IMR-90 (cell line): ENCODE data around the gene TSC1. TPM values are rescaled to one million over a fixed set of nuclear protein-coding genes. Genes with fewer than 3 reads are reported as not detected.

ENCODE experiments used
- ATAC-seq: fragments of 200-7000 bp; cut with Tn5 transposase; 2 replicates; pipeline ENCODE4 v1.9.1; 2020; ENCODE audit warnings: low read depth, mild to moderate bottlenecking, moderate library complexity
- BruUV-seq: library from RNA; stranded (reverse); fragments of 400-500 nt; replicated peaks from 2 replicates; lab custom pipeline; 2021; lab: Mats Ljungman, UMichigan
- CTCF ChIA-PET: fragments of 300-600 bp; formaldehyde crosslinking; extraction: SDS; loops from one replicate; lab custom pipeline; 2021; ENCODE audit warnings: antibody characterized with exemption; lab: Yijun Ruan, JAX
- POLR2A ChIA-PET: fragments of 300-600 bp; sonication (Branson Sonifier 250); formaldehyde crosslinking; loops from one replicate; lab custom pipeline; 2022; ENCODE audit warnings: antibody characterized with exemption; ENCODE audit not compliant: unreplicated experiment; lab: Charles Lee
- DNase-seq: peaks from one replicate; pipeline ENCODE4 v3.0.0; 2013
- H2AFZ ChIP-seq: replicated peaks from 2 replicates; pipeline ENCODE3; 2013; ENCODE audit warnings: low read length, mild to moderate bottlenecking; ENCODE audit not compliant: poor library complexity
- H2AK5ac ChIP-seq: 2 replicates; pipeline ENCODE4 v1.6.1; 2013; ENCODE audit warnings: low read depth, low read length, inconsistent platforms
- H2AK9ac ChIP-seq: replicated peaks from 2 replicates; pipeline ENCODE3; 2013; ENCODE audit warnings: mild to moderate bottlenecking, low read depth, low read length, moderate library complexity; ENCODE audit not compliant: poor library complexity
- H2BK120ac ChIP-seq: 2 replicates; pipeline ENCODE4 v1.6.1; 2013; ENCODE audit warnings: low read depth, low read length, inconsistent platforms
- H2BK15ac ChIP-seq: 3 replicates; pipeline ENCODE4 v1.6.1; 2013; ENCODE audit warnings: low read depth, low read length, inconsistent platforms
- H2BK20ac ChIP-seq: 2 replicates; pipeline ENCODE4 v1.6.1; 2013; ENCODE audit warnings: low read depth, mild to moderate bottlenecking, inconsistent platforms, low read length, moderate library complexity
- H2BK5ac ChIP-seq: 2 replicates; pipeline ENCODE4 v1.6.1; 2013; ENCODE audit warnings: mild to moderate bottlenecking, low read depth, low read length, inconsistent platforms; ENCODE audit not compliant: poor library complexity, severe bottlenecking
- H3K14ac ChIP-seq: replicated peaks from 2 replicates; pipeline ENCODE4 v1.6.1; 2013; ENCODE audit warnings: low read depth, low read length, inconsistent platforms
- H3K18ac ChIP-seq: 2 replicates; pipeline ENCODE4 v1.6.1; 2013; ENCODE audit warnings: low read depth, low read length, control low read depth
- H3K23ac ChIP-seq: 2 replicates; pipeline ENCODE4 v1.6.1; 2013; ENCODE audit warnings: low read depth, low read length, inconsistent platforms
- H3K27ac ChIP-seq: 2 replicates; pipeline ENCODE4 v1.5.1; 2013; ENCODE audit warnings: mild to moderate bottlenecking, control low read depth, low read length; ENCODE audit not compliant: insufficient read depth
- H3K27me3 ChIP-seq: 2 replicates; pipeline ENCODE4 v1.6.1; 2013; ENCODE audit warnings: low read length; ENCODE audit not compliant: control insufficient read depth, insufficient read depth
- H3K36me3 ChIP-seq: 2 replicates; pipeline ENCODE4 v1.6.1; 2013; ENCODE audit warnings: low read length, mixed read lengths; ENCODE audit not compliant: control insufficient read depth, insufficient read depth
- H3K4ac ChIP-seq: 2 replicates; pipeline ENCODE4 v1.6.1; 2013; ENCODE audit warnings: low read depth, low read length, inconsistent platforms
- H3K4me1 ChIP-seq: 2 replicates; pipeline ENCODE4 v1.6.1; 2013; ENCODE audit warnings: low read length, mixed read lengths; ENCODE audit not compliant: control insufficient read depth, insufficient read depth
- H3K4me2 ChIP-seq: 2 replicates; pipeline ENCODE4 v1.6.1; 2013; ENCODE audit warnings: low read depth, mild to moderate bottlenecking, control low read depth, low read length, moderate library complexity
- H3K4me3 ChIP-seq: 2 replicates; pipeline ENCODE4 v1.5.1; 2013; ENCODE audit warnings: low read depth, mild to moderate bottlenecking, control low read depth, low read length, moderate library complexity; ENCODE audit not compliant: insufficient read depth
- H3K56ac ChIP-seq: 2 replicates; pipeline ENCODE4 v1.6.1; 2013; ENCODE audit warnings: low read length, inconsistent platforms; ENCODE audit not compliant: insufficient read depth; ENCODE audit errors: extremely low read depth
- H3K79me1 ChIP-seq, 2 experiments: 2 replicates each; pipeline ENCODE4 v1.6.1; 2013; ENCODE audit warnings: low read length in 2 of 2, inconsistent platforms in 1 of 2, low read depth in 1 of 2
- H3K9ac ChIP-seq: 2 replicates; pipeline ENCODE4 v1.6.1; 2013; ENCODE audit warnings: low read depth, low read length, control low read depth
- H3K9me1 ChIP-seq: 2 replicates; pipeline ENCODE4 v1.6.1; 2013; ENCODE audit warnings: low read length, inconsistent platforms; ENCODE audit not compliant: insufficient read depth
- H3K9me3 ChIP-seq: 2 replicates; pipeline ENCODE4 v1.6.1; 2013; ENCODE audit warnings: low read length; ENCODE audit not compliant: control insufficient read depth, insufficient read depth
- H4K20me1 ChIP-seq: 2 replicates; pipeline ENCODE4 v1.6.1; 2013; ENCODE audit warnings: low read length, inconsistent platforms; ENCODE audit not compliant: insufficient read depth
- H4K5ac ChIP-seq: 2 replicates; pipeline ENCODE4 v1.6.1; 2013; ENCODE audit warnings: mild to moderate bottlenecking, low read depth, low read length, control low read depth
- H4K8ac ChIP-seq, 2 experiments: 2 replicates each; pipeline ENCODE4 v1.6.1; 2013; ENCODE audit warnings: low read depth in 2 of 2, low read length in 2 of 2, control low read depth in 1 of 2, inconsistent platforms in 1 of 2
- H4K91ac ChIP-seq: 2 replicates; pipeline ENCODE4 v1.6.1; 2013; ENCODE audit warnings: low read depth, low read length, inconsistent platforms; ENCODE audit not compliant: insufficient read depth
- BHLHE40 ChIP-seq: fragments of 150-350 bp; IDR thresholded peaks from 2 replicates; pipeline ENCODE4 v1.6.1; 2016; ENCODE audit warnings: mild to moderate bottlenecking, low read depth, low read length
- CHD1 ChIP-seq: IDR thresholded peaks from 2 replicates; pipeline ENCODE4 v1.6.1; 2012; ENCODE audit warnings: low read depth, low read length, improper control_type of control experiment
- FOS ChIP-seq: fragments of 150-350 bp; IDR thresholded peaks from 2 replicates; pipeline ENCODE4 v1.6.1; 2016; ENCODE audit warnings: low read depth, low read length
- MAFK ChIP-seq: IDR thresholded peaks from 2 replicates; pipeline ENCODE4 v1.6.1; 2012; ENCODE audit warnings: low read depth, low read length, improper control_type of control experiment
- MAZ ChIP-seq: IDR thresholded peaks from 2 replicates; pipeline ENCODE4 v1.6.1; 2012; ENCODE audit warnings: low read depth, mild to moderate bottlenecking, low read length, improper control_type of control experiment, moderate library complexity, borderline replicate concordance
- NFE2L2 ChIP-seq: fragments of 150-350 bp; IDR thresholded peaks from 2 replicates; pipeline ENCODE4 v1.6.1; 2016; ENCODE audit warnings: low read depth, mild to moderate bottlenecking, low read length
- POLR2A ChIP-seq: IDR thresholded peaks from 2 replicates; pipeline ENCODE4 v1.6.1; 2012; ENCODE audit warnings: mild to moderate bottlenecking, low read depth, low read length
- RAD21 ChIP-seq: IDR thresholded peaks from 2 replicates; pipeline ENCODE4 v1.6.1; 2012; ENCODE audit warnings: low read length, improper control_type of control experiment
- RCOR1 ChIP-seq: IDR thresholded peaks from 2 replicates; pipeline ENCODE4 v1.6.1; 2012; ENCODE audit warnings: mild to moderate bottlenecking, low read length, improper control_type of control experiment; ENCODE audit not compliant: insufficient replicate concordance
- RFX5 ChIP-seq: IDR thresholded peaks from 2 replicates; pipeline ENCODE4 v1.8.0; 2012; ENCODE audit warnings: low read depth, mild to moderate bottlenecking, low read length, moderate library complexity
- WGBS, 2 experiments: methylation state at CpG; one replicate each; pipeline versions ENCODE4 v1.1.5 to v1.1.7; 2013; ENCODE audit warnings: missing lambda C conversion rate in 2 of 2; ENCODE audit not compliant: insufficient read length in 1 of 2; ENCODE audit errors: extremely low coverage in 2 of 2; 5-methylcytosine and 5-hydroxymethylcytosine counted together
- dilution Hi-C: fragments of 300-500 bp; cut with HindIII; formaldehyde crosslinking; loops from one replicate; pipeline ENCODE4 v1.14.3; 2018; ENCODE audit warnings: low sequenced_read_pairs; ENCODE audit not compliant: unreplicated experiment
- in situ Hi-C: fragments of 300-500 bp; cut with MboI; formaldehyde crosslinking; loops from 3 replicates; pipeline ENCODE4 v1.14.3; 2019; ENCODE audit warnings: low sequenced_read_pairs, inconsistent platforms, mixed read lengths
- intact Hi-C: fragments of 100-400 bp; cut with micrococcal nuclease; formaldehyde crosslinking; loops from 2 replicates; pipeline ENCODE4 v1.10.0; 2022
- polyA plus RNA-seq, 3 experiments: library from polyadenylated mRNA; depleted of rRNA; stranded (reverse); fragments of >200 nt; gene quantifications; 2 replicates each; pipeline ENCODE4 v1.2.3, GENCODE V29; 2012; ENCODE audit warnings: low replicate concordance in 1 of 3
- total RNA-seq: library from RNA; depleted of rRNA; stranded (reverse); fragments of >200 nt; gene quantifications from 2 replicates; pipeline ENCODE4 v1.2.3, GENCODE V29; 2012
- TF ChIP-seq, protein P1 (sequence below): fragments of 150-350 bp; IDR thresholded peaks from 2 replicates; pipeline ENCODE4 v1.6.1; 2017; ENCODE audit warnings: mild to moderate bottlenecking, antibody characterized with exemption, low read length, low read depth
- TF ChIP-seq, protein P2 (sequence below): fragments of 150-350 bp; IDR thresholded peaks from 2 replicates; pipeline ENCODE4 v1.6.1; 2016; ENCODE audit warnings: low read depth, mild to moderate bottlenecking, low read length, moderate library complexity, borderline replicate concordance

TSC1 gene
- total and polyA plus RNA-seq, 2 of the 4 experiments (the other 2 are of a cell fraction): 25.7 to 56.3 TPM

DNA sequence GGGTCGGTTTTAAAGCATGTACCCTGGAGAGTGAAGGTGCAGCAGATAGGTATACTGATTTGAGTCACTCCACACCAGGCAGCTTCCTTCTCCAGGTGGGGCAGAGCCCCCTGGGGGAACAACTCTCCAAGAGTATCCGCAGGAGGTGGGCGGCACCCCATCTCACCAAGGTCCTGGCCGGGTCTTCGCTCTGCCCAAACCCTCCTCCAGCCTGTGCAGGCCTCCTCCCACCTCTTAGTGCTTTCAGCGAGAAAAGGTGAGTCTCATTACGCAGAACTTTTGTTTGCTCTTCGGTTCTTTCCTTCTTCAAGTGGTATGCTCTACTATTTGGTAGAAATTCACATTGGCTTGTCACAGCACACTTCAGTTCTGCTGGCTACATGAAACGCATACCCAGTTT, 52.0 kb downstream of the TSC1 start:
- no peak overlapping the region for H3K27ac ChIP-seq
- dilution Hi-C loops (no loop called here), intact Hi-C loops (no loop called here), in situ Hi-C loops (no loop called here)
- ChIA-PET CTCF (no interaction called here), POLR2A (no interaction called here)
- no peak for DNase-seq
- H3K23ac ChIP-seq: no peak overlapping the region
- no TSS peak for BruUV-seq
- H4K8ac ChIP-seq: no peak overlapping the region
- H2BK15ac ChIP-seq: no peak overlapping the region
- no peak overlapping the region for H3K14ac ChIP-seq
- no peak overlapping the region for H3K4ac ChIP-seq
- H2BK120ac ChIP-seq: no peak overlapping the region
- no peak overlapping the region for H2AK9ac ChIP-seq
- no peak overlapping the region for H2BK20ac ChIP-seq
- no peaks in the 10 kb centered on the region for H3K4me1 ChIP-seq
- WGBS, 2 experiments: 90% methylated on average over 2 of the region's 9 CpGs; no CpG with 5 or more reads in 1 of the 2 experiments
- H3K9me1 ChIP-seq: no peaks in the 10 kb centered on the region
- no peak overlapping the region for H3K18ac ChIP-seq
- H3K9me3 ChIP-seq: no peaks in the 10 kb centered on the region
- H2AFZ ChIP-seq: no peak overlapping the region
- no peak for ATAC-seq
- no peak overlapping the region for H4K91ac ChIP-seq
- no peak for TF ChIP-seq RFX5
- TF ChIP-seq, protein P1, sequence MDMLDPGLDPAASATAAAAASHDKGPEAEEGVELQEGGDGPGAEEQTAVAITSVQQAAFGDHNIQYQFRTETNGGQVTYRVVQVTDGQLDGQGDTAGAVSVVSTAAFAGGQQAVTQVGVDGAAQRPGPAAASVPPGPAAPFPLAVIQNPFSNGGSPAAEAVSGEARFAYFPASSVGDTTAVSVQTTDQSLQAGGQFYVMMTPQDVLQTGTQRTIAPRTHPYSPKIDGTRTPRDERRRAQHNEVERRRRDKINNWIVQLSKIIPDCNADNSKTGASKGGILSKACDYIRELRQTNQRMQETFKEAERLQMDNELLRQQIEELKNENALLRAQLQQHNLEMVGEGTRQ: no peak
- no peak for TF ChIP-seq RAD21
- TF ChIP-seq FOS: no peak
- TF ChIP-seq, protein P2, sequence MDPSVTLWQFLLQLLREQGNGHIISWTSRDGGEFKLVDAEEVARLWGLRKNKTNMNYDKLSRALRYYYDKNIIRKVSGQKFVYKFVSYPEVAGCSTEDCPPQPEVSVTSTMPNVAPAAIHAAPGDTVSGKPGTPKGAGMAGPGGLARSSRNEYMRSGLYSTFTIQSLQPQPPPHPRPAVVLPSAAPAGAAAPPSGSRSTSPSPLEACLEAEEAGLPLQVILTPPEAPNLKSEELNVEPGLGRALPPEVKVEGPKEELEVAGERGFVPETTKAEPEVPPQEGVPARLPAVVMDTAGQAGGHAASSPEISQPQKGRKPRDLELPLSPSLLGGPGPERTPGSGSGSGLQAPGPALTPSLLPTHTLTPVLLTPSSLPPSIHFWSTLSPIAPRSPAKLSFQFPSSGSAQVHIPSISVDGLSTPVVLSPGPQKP: no peak
- no peak for TF ChIP-seq BHLHE40
- no peak for TF ChIP-seq NFE2L2
- no peak for TF ChIP-seq POLR2A
- TF ChIP-seq RCOR1: no peak
- TF ChIP-seq MAZ: no peak
- no peak for TF ChIP-seq MAFK
- no peak for TF ChIP-seq CHD1
- H3K36me3 ChIP-seq: peaks cover 34% of the 10 kb centered on the region
- H3K4me3 ChIP-seq: no peak overlapping the region
- H3K27me3 ChIP-seq: no peaks in the 10 kb centered on the region
- no peak overlapping the region for H2AK5ac ChIP-seq
- H3K4me2 ChIP-seq: no peak overlapping the region
- H4K5ac ChIP-seq: no peak overlapping the region
- no peak overlapping the region for H3K56ac ChIP-seq
- no peak overlapping the region for H2BK5ac ChIP-seq
- 0 out of 2 replicates have a peak, but pooled peaks cover 5% of the 10 kb centered on the region for H4K20me1 ChIP-seq
- H3K79me1 ChIP-seq: no peaks in the 10 kb centered on the region
- H3K9ac ChIP-seq: no peak overlapping the region
